H1 (cell line): ENCODE results near the gene FGD5. TPM values are rescaled to one million over a fixed set of nuclear protein-coding genes. Genes with fewer than 3 reads are reported as not detected.

Experiments used
- polyA plus RNA-seq, 7 experiments: library from polyadenylated mRNA; depleted of rRNA in 3 of 7; stranded (reverse) in 5 of 7; unstranded in 2 of 7; fragments of >200 nt in 5 of 7; fragments of 200-250 nt in 2 of 7; gene quantifications; 1 replicate in 5 of 7; 2 replicates in 1 of 7; 4 replicates in 1 of 7; pipeline versions ENCODE4 v1.2.1 to v1.2.3, GENCODE V29; 2011 to 2013; ENCODE audit warnings: missing spikeins in 2 of 7, mixed read lengths in 2 of 7
- total RNA-seq: library from RNA; stranded (reverse); fragmentation: NEBNext Ultra II Directional; extraction: Animal tissue kit (Norgen Biotek cat#: 25700); gene quantifications from 2 replicates; pipeline ENCODE4 v1.2.1, GENCODE V29; 2021

FGD5 gene
- total and polyA plus RNA-seq, 2 of the 8 experiments (the other 6 are each of a cell fraction or from before 2014, with no cell fraction given) = 4.7 to 14.3 TPM

Other genes starting within 250 kb of the FGD5 start
- 11.9 and 14.1 TPM in 2 replicates for gene CCDC174, start 167.2 kb upstream of the FGD5 start, total RNA-seq
- gene CCDC174, start 167.2 kb upstream of the FGD5 start, polyA plus RNA-seq (2011; rRNA removed) = 3.5 and 5.5 TPM in 2 replicates
- not detected in 2 replicates for gene C3orf20, start 143.8 kb upstream of the FGD5 start, total RNA-seq
- gene C3orf20, start 143.8 kb upstream of the FGD5 start, polyA plus RNA-seq (2011; rRNA removed) = not detected in 2 replicates
- gene NR2C2, start 128.6 kb downstream of the FGD5 start, total RNA-seq = 43.1 and 44.4 TPM in 2 replicates
- gene NR2C2, start 128.6 kb downstream of the FGD5 start, polyA plus RNA-seq (2011; rRNA removed) = 16.6 and 17.5 TPM in 2 replicates
- gene MRPS25, start 246.4 kb downstream of the FGD5 start, total RNA-seq = 56.5 TPM in 2 replicates
- gene MRPS25, start 246.4 kb downstream of the FGD5 start, polyA plus RNA-seq (2011; rRNA removed) = 23.0 and 23.7 TPM in 2 replicates